Erythroblast (primary cell): ENCODE measurements around the gene HLA-DOA.

Source experiments
- GATA1 ChIP-seq: IDR thresholded peaks from 2 replicates; pipeline ENCODE4 v1.6.1; 2011; ENCODE audit warnings: low read depth, mild to moderate bottlenecking, control low read depth, low read length, moderate library complexity
- POLR2A ChIP-seq: IDR thresholded peaks from 2 replicates; pipeline ENCODE4 v1.6.1; 2011; ENCODE audit warnings: mild to moderate bottlenecking, low read length

DNA sequence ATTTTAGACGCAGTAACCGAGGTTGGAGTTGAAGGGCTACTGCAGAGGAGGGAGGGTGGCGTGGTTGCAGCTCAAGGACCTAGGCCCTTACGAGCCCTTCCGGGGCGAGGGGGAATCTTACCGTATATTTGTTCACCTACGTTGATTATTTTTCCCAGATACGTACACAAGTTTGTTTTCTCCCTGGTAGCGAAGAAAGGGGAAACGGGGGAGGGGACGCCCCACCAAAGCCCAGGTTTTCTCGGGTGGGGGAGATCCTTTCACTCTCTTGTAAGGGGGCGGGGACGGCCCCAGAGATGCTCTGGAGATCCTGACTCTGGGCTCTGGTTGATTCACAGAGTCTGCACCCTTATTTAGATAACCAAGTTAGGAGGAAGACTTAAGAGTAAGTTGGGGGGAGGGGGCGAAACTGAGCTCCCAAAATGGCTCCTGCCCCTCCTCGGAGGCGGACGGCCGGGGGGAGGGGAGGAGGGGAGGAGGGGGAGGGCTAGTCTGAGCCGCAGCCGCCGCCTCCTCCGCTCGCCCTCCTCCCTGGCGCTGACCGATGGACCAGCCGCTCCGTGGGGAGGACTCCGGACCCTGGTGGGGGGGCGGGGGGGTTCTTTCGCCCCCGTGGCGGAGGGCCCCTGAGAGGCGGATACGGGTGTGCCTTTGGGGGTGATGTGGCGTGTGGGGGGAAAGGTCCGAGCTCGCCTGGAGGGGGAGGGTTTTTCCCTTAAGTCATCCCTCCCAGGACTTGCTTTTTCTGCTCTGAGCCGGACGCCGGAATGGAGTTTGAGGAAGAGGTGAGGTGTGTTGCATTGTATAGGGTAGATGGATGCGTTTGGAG lies 38.8 kb downstream of the HLA-DOA start:
- TF ChIP-seq POLR2A (peak; percentile 35), GATA1 (no peak)
